DOHH2 (cell line): Measurements from ENCODE around the gene TSPAN8.

ENCODE experiments used
- EZH2phosphoT487 ChIP-seq: fragments of 200-600 bp; sonication (generic); IDR thresholded peaks from 2 replicates; pipeline ENCODE4 v1.6.1; 2017; ENCODE audit warnings: borderline replicate concordance, mild to moderate bottlenecking, antibody characterized with exemption, low read length, moderate library complexity, mixed read lengths
- TF ChIP-seq, protein P1 (sequence below): fragments of 200-600 bp; sonication (generic); IDR thresholded peaks from one replicate; pipeline ENCODE4 v1.5.1; 2014; ENCODE audit warnings: antibody characterized with exemption, mild to moderate bottlenecking, low read depth, low read length; ENCODE audit not compliant: poor library complexity, severe bottlenecking

DNA sequence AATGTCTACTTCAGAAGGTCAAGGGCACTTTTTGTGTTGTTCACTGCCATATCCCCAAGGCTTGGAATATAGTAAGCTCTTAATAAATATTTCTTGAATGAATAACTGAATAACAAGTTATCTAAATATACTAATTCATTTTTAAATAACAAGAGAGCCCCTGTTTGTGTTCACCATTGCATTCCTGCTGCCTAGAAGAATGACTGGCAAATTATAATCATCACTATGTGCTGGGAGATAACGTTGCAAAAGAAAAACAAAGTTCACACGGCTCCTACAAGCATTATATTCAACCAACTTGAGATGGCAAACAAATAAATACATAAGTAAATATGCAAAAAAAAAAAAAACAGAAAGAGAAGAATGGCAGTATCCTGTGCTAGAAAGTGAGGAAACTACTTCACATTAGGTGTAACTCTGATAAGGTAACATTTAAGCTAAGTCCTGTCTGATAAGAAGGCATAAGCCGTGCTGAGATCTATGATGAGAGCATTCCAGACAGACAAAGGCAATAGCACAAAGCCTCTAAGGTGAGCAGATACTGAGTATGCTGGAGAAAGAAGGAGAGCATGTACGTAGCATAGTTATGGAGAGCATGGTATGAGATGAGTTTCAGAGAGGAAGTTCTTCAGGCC lies 9.2 kb upstream of the TSPAN8 start:
- TF ChIP-seq, protein P1, sequence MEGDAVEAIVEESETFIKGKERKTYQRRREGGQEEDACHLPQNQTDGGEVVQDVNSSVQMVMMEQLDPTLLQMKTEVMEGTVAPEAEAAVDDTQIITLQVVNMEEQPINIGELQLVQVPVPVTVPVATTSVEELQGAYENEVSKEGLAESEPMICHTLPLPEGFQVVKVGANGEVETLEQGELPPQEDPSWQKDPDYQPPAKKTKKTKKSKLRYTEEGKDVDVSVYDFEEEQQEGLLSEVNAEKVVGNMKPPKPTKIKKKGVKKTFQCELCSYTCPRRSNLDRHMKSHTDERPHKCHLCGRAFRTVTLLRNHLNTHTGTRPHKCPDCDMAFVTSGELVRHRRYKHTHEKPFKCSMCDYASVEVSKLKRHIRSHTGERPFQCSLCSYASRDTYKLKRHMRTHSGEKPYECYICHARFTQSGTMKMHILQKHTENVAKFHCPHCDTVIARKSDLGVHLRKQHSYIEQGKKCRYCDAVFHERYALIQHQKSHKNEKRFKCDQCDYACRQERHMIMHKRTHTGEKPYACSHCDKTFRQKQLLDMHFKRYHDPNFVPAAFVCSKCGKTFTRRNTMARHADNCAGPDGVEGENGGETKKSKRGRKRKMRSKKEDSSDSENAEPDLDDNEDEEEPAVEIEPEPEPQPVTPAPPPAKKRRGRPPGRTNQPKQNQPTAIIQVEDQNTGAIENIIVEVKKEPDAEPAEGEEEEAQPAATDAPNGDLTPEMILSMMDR, result no peak
- TF ChIP-seq EZH2phosphoT487, result no peak
